Measurements from ENCODE around the gene C19orf12. TPM values are rescaled to one million over a fixed set of nuclear protein-coding genes. Genes with fewer than 3 reads are reported as not detected.
"Not testable (repeated sequence)": the region's sequence is repeated elsewhere in the genome, so short reads cannot be mapped to it uniquely, and the experiment has no call there.

Gene C19orf12
- total RNA-seq, 1 donor from 2014 or later, result 25.4 TPM

DNA sequence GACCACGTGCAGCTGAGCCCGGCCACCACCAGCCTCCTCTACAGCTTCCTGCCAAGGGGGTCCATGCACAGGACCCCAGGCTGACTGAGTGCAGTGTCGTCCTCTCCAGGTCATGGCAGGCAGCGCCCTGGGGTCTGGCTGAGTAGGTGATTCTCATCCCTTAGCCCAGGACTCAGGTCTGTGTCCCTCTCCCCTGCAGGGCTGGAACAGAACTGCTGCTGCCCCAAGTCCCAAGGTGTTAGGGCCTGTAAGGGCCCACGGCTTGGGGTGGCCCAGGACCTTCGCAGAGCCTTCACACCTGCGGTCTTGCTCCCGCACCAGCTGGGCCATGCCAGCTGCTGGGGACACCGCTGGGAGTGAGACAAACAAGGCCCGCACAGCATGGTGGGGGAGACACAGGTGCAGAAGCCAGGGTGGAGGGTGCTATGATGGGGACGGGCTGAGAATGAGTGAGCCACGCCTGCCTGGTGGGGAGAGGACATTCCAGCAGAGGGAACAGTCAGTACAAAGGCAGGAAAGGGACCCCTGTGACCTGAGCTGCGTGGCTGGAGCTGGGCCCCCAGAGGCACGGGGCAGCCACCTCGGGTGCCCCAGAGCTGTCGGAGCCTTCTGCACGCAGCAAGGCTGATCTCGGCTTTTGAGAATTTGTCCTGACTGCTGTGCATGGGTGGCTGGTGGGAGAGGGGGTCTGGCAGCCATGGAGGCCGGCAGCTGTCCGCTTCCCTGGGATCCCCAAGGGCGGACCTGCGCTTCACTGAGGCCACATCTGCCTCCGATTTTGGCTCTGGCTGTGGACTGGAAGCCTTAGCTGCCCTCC is 37.9 kb downstream of the C19orf12 start:
- DNase-seq (ENCODE audit: low spot score), result no peak

DNA sequence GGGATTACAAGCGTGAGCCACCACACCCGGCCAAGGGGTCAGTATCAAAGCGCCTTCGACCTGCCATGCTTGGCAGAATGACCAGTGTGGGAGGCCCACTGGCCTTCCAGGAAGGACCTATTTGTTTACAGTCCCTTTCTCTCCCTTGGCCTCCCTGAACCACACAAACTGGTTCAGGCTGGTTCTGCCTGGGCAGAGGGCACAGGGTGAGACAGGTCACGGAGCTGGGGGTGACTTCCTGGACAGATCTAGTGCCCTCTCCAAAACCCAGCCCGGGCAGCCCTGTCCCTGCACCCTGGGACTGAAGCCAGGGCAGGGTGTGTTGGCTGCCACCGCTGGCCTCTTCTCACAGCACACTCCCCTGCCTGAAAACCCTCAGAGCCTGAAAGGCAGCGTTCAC is 38.5 kb downstream of the C19orf12 start:
- DNase-seq (ENCODE audit: low spot score), result no peak

DNA sequence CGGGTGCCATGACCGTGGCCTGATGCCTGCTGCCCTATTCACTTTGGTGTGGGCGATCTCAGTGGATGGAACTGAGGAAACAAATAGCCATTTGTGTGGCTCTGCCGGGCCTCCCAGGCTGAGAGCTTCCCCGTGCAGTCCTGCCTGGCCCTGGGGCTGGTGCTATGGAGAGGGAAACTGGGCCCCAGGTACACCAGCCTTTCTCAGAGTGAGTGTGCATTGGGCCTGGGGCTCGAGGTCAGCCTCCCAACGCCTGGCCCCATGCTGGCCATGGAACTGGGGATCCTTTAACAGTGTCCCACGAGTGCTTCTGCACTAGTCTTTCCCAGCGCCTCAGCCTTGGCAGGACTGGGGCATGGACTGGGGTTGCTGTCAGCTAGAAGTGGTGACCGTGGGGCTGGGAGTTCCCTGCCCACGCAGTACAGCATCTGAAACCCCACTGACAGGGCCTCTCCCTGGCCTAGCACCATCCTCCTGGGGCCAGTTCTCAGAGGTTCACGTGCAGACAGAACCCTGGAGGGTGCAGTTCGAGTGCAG is 39.3 kb downstream of the C19orf12 start:
- DNase-seq (ENCODE audit: low spot score), result no peak

DNA sequence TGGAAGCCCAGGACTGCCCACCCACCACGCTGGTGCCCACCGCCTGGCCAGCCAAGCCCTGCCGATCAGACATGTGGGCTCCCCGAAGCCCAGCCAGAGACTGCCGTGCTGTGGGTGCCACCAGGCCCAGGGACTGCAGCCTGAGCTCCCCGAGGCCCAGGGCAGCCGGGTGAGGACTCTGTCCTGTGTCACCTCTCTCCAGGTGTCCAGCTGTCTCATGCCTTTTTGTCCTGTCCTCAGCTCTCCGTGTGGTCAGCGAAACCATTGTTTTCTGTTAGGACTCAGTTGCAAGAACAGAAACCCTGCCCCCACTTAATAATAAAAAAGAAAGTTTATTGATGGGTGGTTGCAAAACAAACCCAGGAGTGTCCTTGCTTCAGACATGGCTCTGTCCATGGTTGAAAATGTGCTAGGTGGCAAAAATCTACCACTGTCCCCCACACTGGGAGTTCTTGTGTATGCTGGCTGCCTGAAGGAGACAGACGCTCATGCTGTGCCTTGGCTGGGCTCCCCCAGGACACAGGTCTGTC is 39.9 kb downstream of the C19orf12 start:
- DNase-seq (ENCODE audit: low spot score), result no peak

DNA sequence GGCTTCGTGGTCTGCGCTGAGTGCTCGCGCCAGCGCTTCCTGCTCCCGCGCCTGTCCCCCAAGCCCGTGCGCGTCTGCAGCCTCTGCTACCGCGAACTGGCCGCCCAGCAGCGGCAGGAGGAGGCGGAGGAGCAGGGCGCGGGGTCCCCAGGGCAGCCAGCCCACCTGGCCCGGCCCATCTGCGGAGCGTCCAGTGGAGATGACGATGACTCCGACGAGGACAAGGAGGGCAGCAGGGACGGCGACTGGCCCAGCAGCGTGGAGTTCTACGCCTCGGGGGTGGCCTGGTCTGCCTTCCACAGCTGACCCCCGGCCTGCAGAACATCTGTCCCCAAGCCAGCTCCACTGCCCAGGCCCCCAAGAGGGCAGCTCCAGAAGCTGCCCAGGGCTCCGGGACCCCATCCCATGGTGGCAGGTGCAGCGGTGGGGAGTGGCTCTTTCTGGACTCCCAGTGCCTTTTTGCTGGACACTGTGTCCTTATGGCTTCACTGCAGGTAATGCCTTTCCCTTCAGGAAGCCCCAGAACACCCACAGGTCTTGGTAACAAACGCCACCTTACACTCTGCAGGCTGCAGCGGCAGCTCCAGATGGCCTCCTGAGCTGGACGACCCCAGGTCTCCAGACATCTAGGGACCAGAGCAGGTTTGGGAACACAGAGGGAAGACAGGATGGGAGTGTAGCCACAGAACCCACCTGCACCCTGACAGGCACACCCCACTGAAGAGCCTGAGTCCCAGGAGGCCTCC is 40.5 kb downstream of the C19orf12 start:
- DNase-seq (ENCODE audit: low spot score), result no peak

DNA sequence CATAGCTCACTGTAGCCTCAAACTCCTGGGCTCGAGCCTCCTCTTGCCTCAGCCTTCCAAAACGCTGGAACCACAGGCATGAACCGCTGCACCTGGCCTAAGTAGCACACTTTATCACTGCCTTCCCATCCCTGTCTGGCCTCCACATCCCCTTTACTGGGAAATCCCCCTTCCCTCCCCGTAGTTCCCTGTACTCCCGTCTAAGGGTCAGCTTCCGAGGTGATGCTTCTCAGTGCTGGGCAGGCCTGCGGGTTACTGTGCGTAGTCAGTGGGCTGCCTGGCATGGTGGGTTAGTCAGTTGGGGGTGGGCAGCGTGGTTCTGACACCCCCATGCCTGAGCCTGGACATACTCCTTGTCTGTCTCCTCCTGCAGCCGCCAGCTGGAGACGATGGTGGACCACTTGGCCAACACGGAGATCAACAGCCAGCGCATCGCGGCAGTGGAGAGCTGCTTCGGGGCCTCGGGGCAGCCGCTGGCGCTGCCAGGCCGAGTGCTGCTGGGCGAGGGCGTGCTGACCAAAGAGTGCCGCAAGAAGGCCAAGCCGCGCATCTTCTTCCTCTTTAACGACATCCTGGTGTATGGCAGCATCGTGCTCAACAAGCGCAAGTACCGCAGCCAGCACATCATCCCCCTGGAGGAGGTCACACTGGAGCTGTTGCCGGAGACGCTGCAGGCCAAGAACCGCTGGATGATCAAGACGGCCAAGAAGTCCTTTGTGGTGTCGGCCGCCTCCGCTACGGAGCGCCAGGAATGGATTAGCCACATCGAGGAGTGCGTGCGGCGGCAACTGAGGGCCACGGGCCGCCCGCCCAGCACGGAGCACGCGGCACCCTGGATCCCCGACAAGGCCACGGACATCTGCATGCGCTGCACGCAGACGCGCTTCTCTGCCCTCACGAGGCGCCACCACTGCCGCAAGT is 41.4 kb downstream of the C19orf12 start:
- no peak for DNase-seq (ENCODE audit: low spot score)

DNA sequence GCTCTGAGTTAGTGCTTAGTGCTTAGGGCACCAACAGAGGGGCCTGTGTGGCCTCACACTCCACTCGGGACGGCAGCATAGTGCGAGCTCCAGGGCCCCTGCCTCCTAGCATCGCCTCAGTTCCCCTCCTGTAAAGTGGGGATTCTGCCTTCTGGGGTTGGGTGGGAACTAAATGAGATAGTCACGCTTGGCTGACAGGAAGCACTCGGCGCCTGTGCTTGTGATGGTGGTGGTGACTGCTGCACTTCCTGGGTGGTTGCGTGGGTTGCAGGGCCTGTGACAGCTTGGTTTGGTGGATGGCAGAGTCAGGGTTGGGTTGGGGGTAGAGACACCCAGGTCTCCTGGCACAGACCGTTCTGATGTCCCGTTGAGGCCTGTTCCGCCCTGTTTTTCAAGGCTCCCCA is 42.1 kb downstream of the C19orf12 start:
- no peak for DNase-seq (ENCODE audit: low spot score)

DNA sequence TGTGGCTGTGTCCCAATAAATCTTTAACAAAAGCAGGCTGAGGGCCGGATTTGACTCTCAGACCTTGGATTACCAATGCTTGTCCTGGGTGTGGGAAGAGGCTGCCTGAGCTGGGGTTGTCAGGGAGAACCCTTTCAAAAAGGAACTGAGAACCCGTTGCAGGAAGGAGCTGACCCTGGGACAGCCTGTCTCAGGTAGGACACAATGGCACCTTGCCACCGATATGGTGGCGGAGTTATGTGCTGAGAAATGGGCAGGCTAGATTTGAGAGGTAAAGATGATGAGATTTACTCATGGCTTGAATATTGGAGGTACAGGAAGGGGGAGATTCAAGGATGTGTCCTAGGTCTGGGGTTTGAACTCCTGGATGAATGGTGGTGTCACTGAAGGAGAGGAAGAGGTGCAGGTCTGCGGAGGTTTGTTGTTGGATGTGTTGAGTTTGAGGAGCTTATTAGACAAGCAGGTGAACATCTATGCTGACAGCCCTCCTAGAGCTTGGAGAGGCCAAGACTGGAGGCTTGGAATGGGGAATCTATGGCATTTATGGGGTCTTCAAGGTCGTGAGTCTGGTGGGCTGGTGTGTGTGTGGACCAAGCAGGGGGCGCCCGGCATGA is 42.6 kb downstream of the C19orf12 start:
- no peak for DNase-seq (ENCODE audit: low spot score)

DNA sequence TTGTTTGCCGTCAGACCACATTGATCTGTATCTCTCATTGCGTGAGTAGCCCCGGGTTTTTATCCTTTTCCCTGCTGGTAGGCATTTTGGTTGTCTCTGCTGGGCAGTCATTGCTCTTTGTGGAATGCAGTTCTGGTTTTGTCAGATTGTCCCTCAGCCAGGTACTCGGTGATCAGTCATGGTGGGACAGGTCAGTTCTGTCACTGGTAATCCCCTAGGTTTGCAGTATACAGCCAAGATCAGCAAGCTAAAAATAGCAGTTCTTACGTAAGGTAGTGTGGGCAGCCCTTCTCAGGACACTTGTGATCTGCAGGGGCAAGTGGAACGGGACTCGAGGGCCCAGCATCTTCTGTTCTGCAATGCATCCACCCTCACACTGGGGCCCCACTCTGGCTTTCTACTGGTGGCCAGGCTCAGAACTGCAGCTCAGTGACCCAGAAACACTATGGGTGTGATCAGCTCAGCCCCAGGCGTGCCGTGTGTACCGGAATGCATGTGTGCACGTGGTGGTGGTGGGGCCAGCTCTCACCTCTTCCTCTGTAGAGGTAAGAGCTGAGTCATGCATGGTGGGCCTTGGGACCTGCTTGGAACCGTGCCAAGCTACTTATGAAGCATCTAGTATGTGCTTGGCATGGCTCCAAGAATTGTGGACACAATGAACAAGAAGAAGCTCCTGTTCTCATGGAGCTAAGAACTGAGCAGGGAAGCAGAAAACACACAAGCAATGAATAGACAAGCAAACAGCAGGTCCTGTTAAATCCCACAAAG is 43.5 kb downstream of the C19orf12 start:
- peak; percentile 82 for DNase-seq (ENCODE audit: low spot score)

DNA sequence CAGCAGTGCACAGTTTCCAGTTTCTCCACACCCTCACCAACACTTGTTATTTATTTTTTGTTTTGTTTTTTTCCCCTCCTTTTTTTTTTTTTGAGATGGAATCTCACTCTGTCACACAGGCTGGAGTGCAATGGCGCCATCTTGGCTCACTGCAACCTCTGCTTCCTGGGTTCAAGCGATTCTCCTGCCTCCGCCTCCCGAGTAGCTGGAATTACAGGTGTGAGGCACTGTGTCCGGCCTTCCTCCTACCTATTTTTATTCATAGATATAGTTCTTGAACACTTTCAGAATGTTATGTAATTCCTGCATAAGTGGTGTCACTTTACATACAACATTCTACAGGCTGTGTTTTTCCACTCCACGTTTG is 44.1 kb downstream of the C19orf12 start:
- DNase-seq (ENCODE audit: low spot score), result not testable (repeated sequence)

DNA sequence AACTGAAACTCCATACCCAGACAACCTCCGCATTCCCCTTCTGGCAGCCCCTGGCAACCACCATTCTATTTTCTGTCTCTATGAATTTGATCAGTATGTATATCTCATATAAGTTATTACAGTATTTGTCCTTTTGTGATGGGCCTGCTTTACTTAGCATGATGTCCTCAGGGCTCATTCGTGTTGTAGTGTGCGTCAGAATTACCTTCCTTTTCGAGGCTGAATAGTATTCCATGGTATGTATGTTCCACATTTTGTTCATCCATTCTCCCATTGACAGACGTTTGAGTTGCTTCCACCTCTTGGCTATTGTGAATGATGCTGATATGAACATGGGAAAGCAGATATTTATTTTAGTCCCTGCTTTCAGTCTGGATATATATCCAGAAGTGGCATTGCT is 44.8 kb downstream of the C19orf12 start:
- DNase-seq (ENCODE audit: low spot score), result no peak

DNA sequence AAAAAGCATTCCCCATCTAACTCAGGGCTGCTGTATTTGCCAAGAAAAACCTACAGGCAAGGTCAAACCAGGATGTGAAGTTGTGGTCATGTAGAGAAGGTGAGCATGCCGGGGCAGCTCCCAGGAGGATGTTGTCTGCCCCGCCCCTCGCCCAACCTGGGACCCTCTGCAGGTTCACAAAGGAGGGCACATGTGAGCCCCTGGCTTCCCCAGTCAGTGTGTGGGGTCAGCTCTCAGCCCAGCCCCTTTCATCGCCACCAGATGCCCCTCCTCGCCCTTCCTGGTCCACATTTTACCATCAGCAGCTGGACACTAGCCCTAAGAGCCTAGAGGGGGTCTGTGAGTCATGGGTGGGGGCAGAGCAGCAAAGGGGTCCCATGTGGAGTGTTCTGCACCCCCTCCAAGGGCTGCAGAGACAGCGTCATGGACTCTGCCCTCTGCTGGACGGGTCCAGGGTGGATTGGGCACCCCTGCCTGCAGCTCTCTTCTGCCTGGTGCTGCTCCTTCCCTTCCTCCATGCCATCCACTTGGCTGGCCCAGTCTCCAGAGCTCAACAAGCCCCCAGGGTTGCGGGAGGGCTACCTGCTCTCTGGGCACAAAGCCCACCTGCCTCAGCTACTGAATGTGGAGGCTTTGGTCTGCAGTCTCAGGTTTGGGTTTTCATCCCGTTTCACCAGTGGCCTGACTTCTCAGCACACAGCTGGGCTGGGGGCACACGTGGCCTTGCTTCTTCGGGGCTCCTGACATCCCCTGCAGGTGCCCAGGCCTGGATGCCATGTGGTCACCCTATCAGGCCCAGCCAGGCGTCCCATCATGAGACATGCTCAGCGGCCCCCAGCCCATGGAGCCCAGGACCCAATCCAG is 46.1 kb downstream of the C19orf12 start:
- no peak for DNase-seq (ENCODE audit: low spot score)

DNA sequence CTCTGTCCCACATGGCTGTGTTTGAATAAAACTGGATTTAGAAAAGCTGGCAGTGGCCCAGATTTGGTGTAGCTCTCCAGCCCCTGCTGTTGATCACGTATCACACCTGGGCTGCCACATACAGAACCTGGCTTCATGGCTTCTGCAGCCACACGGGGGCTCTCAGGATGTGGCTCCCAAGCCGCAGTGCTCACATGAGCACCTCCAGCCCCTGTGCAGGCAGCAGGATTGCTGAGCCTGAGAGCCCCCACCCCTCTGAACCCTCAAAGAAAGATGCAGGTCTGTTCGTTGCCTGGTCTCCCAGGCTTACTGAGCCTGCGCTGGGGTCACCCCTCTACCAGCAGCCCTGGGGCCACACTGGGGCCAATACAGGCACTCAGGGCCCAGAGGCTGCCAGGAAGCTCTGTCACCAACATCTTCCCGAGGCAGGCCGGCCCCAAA is 47.1 kb downstream of the C19orf12 start:
- DNase-seq (ENCODE audit: low spot score), result no peak

DNA sequence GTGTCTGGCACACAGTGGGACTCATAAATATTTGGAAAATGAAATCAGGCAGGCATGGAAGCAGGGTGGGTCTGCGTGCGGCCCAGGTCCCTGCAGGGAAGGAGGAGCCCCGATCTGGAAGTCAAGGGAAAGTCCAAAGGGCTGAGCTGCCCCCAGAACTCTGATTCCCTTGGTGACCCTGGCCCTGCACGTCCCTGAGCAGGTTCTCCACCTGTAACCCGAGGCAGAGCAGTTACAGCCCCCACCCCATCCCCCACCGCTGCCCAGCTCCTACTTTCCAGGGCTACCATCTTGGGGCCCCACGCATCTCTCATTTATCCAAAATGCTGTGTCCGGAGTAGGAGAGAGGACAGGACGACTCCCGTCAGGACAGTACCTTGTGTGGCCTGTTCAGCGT is 47.7 kb downstream of the C19orf12 start:
- DNase-seq (ENCODE audit: low spot score), result no peak

DNA sequence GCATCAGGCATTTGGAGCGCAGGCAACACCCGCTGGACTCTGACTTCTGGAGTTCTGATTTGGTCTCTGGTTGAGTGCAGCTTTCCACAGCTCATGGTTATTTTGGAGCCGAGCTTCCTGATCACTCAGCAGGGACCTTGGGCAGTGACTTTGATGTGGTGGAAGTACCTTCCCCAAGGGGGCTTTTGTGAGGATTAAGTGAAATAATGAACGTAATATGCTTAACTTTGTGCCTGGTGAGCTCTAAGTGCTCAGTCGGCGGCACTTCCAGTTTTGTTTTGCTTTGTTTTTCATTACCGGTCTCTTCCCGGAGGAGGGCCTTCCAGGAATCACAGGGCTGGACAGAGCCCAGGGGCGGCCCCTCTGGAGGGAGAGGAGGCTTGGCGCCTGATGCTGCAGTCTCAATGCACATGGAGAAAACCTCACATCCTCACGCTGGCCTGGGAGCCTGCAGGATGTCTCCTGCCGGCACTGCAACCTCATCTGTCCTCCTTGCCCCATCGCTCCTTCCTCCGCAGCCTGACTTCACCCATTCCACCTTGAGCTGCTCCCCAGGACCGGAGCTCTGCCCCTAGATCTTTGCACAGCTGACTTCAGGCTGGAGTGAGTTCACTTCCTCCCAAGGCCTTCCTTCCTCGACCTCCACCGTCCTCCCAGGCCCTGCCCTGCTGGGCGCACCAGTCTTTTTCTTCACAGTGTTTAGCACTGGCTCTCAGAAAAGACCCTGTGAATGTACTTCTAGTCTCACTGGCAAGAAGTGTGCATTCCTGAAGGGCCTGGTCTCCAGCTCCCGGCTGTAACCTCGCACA is 48.3 kb downstream of the C19orf12 start:
- DNase-seq (ENCODE audit: low spot score), result peak; percentile 85

DNA sequence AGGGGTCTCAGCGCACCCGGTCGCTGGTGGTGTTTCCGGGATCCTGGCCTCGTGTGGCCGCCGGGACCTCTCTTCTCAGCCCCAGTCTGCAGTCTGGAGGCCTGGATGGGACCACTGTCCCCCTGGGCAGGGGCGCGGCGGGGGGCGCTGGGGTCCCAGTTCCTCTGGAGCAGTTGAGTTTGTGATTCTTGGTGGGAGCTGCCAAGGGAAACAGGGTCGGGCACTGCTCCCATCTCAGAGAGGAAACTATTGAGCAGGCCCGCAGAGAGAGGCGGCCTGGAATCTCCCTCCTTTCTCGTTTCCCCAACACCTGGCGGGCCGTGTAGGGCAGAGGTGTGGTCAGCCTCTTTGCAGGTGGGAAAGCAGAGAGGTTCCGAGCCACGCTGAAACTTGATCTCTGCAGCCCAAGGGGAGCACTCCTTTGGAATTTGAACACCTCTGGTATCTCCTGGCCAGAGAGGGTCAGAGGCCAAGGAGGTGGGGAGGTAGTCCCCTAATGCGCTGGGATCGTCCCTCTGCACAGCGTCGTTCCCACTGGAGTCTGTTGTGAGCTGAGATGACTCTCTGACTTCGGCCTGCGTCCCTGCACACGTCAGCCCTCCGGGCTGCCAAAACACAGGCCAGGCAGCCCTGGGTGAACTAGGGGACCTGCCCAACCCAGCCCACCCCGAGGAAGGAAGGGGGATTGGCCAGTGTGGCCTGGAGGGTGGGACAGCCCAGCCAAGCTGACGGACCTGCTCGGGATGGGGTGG is 49.1 kb downstream of the C19orf12 start:
- no peak for DNase-seq (ENCODE audit: low spot score)

DNA sequence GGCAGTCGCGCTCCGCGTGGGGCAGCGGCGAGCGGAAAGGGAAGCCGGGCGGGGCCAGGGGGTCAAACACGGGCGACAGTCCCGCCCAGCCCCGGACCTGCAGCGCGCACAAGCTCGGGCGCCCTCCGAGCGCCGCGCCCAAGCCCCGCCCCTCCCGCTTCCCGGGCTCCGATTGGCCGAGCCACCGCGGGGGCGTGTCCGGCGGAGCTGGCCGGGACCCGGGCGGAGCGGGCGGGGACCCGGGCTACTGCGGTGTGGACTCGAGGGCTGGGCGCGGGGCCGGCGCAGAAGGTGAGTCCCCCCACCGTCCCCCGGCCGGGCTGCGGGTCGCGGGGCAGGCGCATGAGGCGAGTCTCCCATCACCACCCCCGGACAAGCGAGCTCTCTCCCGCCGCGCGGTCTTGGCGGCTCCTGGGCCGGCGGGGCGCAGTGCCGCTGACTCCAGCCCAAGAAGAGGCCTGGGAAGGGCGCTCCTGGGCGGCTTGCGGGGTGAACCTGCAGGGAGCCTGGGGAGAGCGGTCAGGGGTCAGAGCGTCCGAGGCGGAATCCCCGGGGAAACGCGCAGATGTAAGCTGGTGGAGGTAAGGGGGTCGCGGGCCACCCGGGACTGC is 49.7 kb downstream of the C19orf12 start, which contains the start of gene PLEKHF1:
TSS of gene PLEKHF1 (plus strand) at position 247 of the 611 bp plus-strand sequence. CDS start 8,379 bp downstream, outside the sequence.
- DNase-seq (ENCODE audit: low spot score), result peak; percentile 93
